Kidney (tissue), 22 donors: ENCODE data around the gene SLC22A9. TPM values are rescaled to one million over a fixed set of nuclear protein-coding genes. Genes with fewer than 3 reads are reported as not detected.
"Not testable (repeated sequence)": the region's sequence is repeated elsewhere in the genome, so short reads cannot be mapped to it uniquely, and the experiment has no call there.

Experiments used
- DNase-seq, 5 donors: peaks; one replicate each; pipeline ENCODE4 v3.0.0-alpha.2; 2013 to 2020
- FAIRE-seq: peaks from 2 replicates; lab custom pipeline; 2012; peaks lifted over from hg19 to GRCh38; lab: Jason Lieb, UNC
- H3K27ac ChIP-seq, 2 donors: one replicate each; pipeline ENCODE4 v1.7.0; 2013; ENCODE audit warnings: low read depth in 2 of 2, low read length in 2 of 2, inconsistent platforms in 1 of 2
- H3K27me3 ChIP-seq: one replicate; pipeline ENCODE4 v1.7.1; 2013; ENCODE audit warnings: low read length, inconsistent platforms; ENCODE audit not compliant: control insufficient read depth, insufficient read depth
- H3K36me3 ChIP-seq, 3 donors: one replicate each; pipeline versions ENCODE4 v1.7.0 to v1.7.1; 2013; ENCODE audit warnings: low read length in 3 of 3, control low read depth in 1 of 3, inconsistent platforms in 1 of 3; ENCODE audit not compliant: insufficient read depth in 3 of 3, control insufficient read depth in 2 of 3
- H3K4me1 ChIP-seq, 3 donors: one replicate each; pipeline versions ENCODE4 v1.7.0 to v1.7.1; 2013; ENCODE audit warnings: low read length in 3 of 3, inconsistent platforms in 1 of 3, low read depth in 1 of 3; ENCODE audit not compliant: control insufficient read depth in 2 of 3, insufficient read depth in 2 of 3
- H3K4me3 ChIP-seq, 3 donors: one replicate each; pipeline versions ENCODE4 v1.7.0 to v1.8.1; 2013; ENCODE audit warnings: low read length in 3 of 3, control low read depth in 1 of 3, inconsistent platforms in 1 of 3
- H3K9ac ChIP-seq, 3 donors: one replicate each; pipeline versions ENCODE4 v1.7.0 to v1.7.1; 2013; ENCODE audit warnings: low read length in 3 of 3, control low read depth in 1 of 3, inconsistent platforms in 1 of 3
- H3K9me3 ChIP-seq, 3 donors: one replicate each; pipeline versions ENCODE4 v1.7.0 to v1.7.1; 2013; ENCODE audit warnings: low read length in 3 of 3, control low read depth in 1 of 3, inconsistent platforms in 1 of 3; ENCODE audit not compliant: control insufficient read depth in 2 of 3, insufficient read depth in 1 of 3
- intact Hi-C: fragments of 100-400 bp; cut with DNase I; formaldehyde crosslinking; loops from one replicate; pipeline ENCODE4 v1.11.1; 2022
- long read RNA-seq, 10 donors: library from polyadenylated mRNA in 1 of 10; unstranded in 1 of 10; transcript quantifications; one replicate each; pipeline ENCODE4 v2.0.0 and lab custom pipeline, GENCODE V29; 2021 to 2026
- polyA plus RNA-seq: library from polyadenylated mRNA; stranded (reverse); fragments of 350-450 nt; fragmentation: Illumina TruSeq; extraction: RNeasy Lipid Tissue Mini Kit (QIAGEN cat#74804); gene quantifications from one replicate; pipeline ENCODE4 v1.2.3, GENCODE V29; 2014; ENCODE audit warnings: low read depth, low replicate concordance; ENCODE audit not compliant: insufficient read depth
- total RNA-seq: library from RNA; stranded (reverse); fragmentation: NEBNext Ultra II Directional; extraction: Animal tissue kit (Norgen Biotek cat#: 25700); gene quantifications from one replicate; pipeline ENCODE4 v1.2.1, GENCODE V29; 2021
- TF ChIP-seq, protein P1 (sequence below): IDR thresholded peaks from 3 replicates; pipeline ENCODE4 v1.5.1; 2012; ENCODE audit warnings: mild to moderate bottlenecking, moderate library complexity, borderline replicate concordance; ENCODE audit not compliant: insufficient read depth; ENCODE audit errors: extremely low read depth
- donor health status: control.
- donor health status: control.
- donor health status: control.
- donor health status: control.
- donor health status: control.
- donor health status: DM: yes; HTN: yes; CAD: no.
- donor health status: Normal renal cell carcinoma (clear cell type).

The SLC22A9 gene
- not detected for total RNA-seq
- polyA plus RNA-seq, result not detected
- long read RNA-seq, donor 1, result 0 reads
- long read RNA-seq, donor 2, result 0 reads
- long read RNA-seq, donor 3, result 0 reads
- long read RNA-seq, donor 4, result 0 reads
- long read RNA-seq, donor 5, result 0 reads
- long read RNA-seq, donor 6, result 0 reads
- long read RNA-seq, donor 7, result 0 reads
- long read RNA-seq, donor 8, result 0 reads
- long read RNA-seq, donor 9, result 0 reads
- long read RNA-seq, donor 10, result 0 reads

DNA sequence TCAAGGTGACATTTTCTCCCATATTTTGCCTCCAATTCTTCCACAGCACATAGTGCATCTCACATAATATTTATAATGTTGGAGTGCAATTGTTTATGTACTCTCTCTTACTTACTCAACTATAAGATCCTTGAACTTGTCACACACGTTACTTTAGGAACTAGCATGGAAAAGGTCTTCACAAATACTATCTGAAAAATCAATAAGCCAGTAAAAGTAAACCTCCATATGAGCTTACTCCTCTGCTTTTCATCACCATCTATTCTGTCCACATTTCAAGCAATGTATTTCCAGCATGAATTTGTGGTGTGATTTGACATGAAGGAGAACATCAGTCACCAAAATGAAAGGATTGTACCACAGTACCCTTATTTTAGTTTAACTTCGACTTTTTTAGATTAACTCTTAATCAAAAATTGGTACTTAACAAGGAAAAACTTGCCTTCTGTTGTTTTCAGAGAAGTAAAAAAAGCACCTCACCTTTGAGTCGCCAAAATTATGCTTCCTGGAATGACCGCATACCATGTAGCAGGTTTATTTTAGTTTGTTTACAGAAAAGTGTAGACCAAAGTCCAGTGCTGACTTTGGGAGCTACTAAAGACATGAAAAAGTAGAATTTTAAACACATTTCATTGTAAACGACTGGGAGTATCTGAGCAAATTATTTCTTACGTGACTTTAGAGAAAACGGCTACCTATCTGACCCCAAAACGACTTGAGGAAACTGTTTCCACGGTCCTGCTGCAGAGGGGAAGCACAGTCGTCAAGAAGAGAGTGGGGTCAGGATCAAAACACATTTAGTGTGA is at the start of gene SLC22A9:
TSS of gene SLC22A9 (plus strand) at position 621 of the 806 bp plus-strand sequence. CDS start 272 bp downstream, outside the sequence.
- H3K27me3 ChIP-seq, result no peaks in the 10 kb centered on the region
- H3K4me1 ChIP-seq, result no peaks in the 10 kb centered on the region
- peak within 1 kb of the TSS in 1 of 3 donors; percentile 3 for H3K4me3 ChIP-seq
- DNase-seq (no peak), FAIRE-seq (no peak)
- intact Hi-C loops, result no loop called here
- no peak within 1 kb of the TSS for H3K27ac ChIP-seq
- TF ChIP-seq, protein P1, sequence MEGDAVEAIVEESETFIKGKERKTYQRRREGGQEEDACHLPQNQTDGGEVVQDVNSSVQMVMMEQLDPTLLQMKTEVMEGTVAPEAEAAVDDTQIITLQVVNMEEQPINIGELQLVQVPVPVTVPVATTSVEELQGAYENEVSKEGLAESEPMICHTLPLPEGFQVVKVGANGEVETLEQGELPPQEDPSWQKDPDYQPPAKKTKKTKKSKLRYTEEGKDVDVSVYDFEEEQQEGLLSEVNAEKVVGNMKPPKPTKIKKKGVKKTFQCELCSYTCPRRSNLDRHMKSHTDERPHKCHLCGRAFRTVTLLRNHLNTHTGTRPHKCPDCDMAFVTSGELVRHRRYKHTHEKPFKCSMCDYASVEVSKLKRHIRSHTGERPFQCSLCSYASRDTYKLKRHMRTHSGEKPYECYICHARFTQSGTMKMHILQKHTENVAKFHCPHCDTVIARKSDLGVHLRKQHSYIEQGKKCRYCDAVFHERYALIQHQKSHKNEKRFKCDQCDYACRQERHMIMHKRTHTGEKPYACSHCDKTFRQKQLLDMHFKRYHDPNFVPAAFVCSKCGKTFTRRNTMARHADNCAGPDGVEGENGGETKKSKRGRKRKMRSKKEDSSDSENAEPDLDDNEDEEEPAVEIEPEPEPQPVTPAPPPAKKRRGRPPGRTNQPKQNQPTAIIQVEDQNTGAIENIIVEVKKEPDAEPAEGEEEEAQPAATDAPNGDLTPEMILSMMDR, result no peak
- no peak within 1 kb of the TSS for H3K9ac ChIP-seq
- no peaks in the 10 kb centered on the region for H3K36me3 ChIP-seq
- H3K9me3 ChIP-seq, result no peaks in the 10 kb centered on the region

DNA sequence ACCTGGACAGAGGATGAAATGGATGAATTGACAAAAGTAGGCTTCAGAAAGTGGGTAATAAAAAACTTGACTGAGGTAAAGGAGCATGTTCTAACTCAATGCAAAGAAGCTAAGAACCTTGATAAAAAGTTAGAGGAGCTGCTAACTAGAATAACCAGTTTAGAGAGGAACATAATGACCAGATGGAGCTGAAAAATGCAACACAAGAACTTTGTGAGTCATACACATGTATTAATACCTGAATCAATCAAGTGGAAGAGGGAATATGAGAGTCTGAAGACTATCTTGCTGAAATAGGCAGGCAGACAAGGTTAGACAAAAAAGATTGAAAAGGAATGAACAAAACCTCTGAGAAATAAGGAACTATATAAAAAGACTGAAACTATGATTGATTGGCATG is 47.9 kb upstream of the SLC22A9 start:
- TF ChIP-seq, protein P1, result no peak
- Histone ChIP-seq H3K4me1 (no peaks in the 10 kb centered on the region), H3K9me3 (peaks cover 0 to 3% (median 1%) of the 10 kb centered on the region in 3 donors), H3K27ac (no peak overlapping the region), H3K27me3 (no peaks in the 10 kb centered on the region), H3K4me3 (no peak overlapping the region), H3K36me3 (no peaks in the 10 kb centered on the region), H3K9ac (no peak overlapping the region)
- no peak for DNase-seq
- intact Hi-C loops, result no loop called here
- FAIRE-seq, result no peak

DNA sequence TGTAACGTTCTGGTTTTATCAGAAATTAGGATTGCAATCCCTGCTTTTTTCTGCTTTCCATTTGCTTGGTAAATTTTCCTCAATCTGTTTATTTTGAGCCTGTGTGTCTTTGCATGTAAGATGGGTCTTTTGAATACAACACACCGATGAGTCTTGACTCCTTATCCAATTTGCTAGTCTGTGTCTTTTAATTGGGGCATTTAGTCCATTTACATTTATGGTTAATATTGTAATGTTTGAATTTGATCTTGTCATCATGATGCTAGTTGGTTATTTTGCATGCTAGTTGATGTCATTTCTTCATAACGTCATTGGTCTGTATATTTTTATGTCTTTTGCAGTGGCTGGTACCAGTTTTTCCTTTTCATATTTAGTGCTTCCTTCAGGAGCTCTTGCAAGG is 34.5 kb upstream of the SLC22A9 start:
- FAIRE-seq, DNase-seq, H3K9ac ChIP-seq, H3K27ac ChIP-seq, intact Hi-C loops, H3K4me1 ChIP-seq, H3K4me3 ChIP-seq, H3K36me3 ChIP-seq, H3K27me3 ChIP-seq: not testable (repeated sequence)
- peaks cover 0 to 12% (median 0%) of the 10 kb centered on the region in 3 donors for H3K9me3 ChIP-seq

DNA sequence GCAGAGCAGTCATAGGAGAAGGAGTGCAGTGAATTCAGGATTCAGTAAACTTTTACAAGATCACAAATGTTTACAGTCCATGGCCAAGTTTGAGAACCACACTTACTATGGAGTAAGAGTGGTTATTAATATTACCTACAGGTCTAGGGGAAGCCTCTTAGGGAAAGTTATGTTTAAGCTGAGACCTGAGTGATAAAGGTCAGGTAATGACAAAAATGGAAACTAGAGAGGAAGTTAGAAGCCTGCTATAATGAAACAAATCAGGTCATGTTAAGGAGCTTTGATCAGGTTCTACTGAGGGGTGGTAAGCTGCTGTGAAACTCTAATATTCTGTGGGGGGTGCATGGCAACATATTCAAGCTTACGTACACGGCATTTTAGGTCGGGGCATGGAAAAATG is 32.5 kb upstream of the SLC22A9 start:
- H3K9me3 ChIP-seq, result peaks cover 0 to 12% (median 0%) of the 10 kb centered on the region in 3 donors
- no peaks in the 10 kb centered on the region for H3K27me3 ChIP-seq
- H3K4me1 ChIP-seq, result no peaks in the 10 kb centered on the region
- no peak overlapping the region for H3K9ac ChIP-seq
- no peak for FAIRE-seq
- TF ChIP-seq, protein P1, result no peak
- DNase-seq, result no peak
- H3K4me3 ChIP-seq, result no peak overlapping the region
- H3K36me3 ChIP-seq, result no peaks in the 10 kb centered on the region
- H3K27ac ChIP-seq, result no peak overlapping the region
- intact Hi-C loops, result no loop called here
